Heart right ventricle (tissue), 16 donors: Measurements from ENCODE around the gene KIT. TPM values are rescaled to one million over a fixed set of nuclear protein-coding genes. Genes with fewer than 3 reads are reported as not detected.

Experiments
- ATAC-seq, 8 donors: fragments of 200-7000 bp; cut with Tn5 transposase; one replicate each; pipeline ENCODE4 v1.9.1; 2020; ENCODE audit warnings: mild to moderate bottlenecking in 8 of 8, moderate library complexity in 8 of 8, moderate number of reproducible peaks in 1 of 8
- DNase-seq, 2 donors: peaks; one replicate each; pipeline ENCODE4 v3.0.0-alpha.2; 2020
- H3K27ac ChIP-seq, 10 donors: fragments of 200-600 bp; sonication (generic) in 2 of 10; one replicate each; pipeline versions ENCODE4 v1.5.0 to v1.8.0; 2020 to 2022; ENCODE audit warnings: mild to moderate bottlenecking in 3 of 10
- H3K27me3 ChIP-seq, 7 donors: fragments of 200-600 bp; one replicate each; pipeline ENCODE4 v1.8.0; 2021 to 2022; ENCODE audit warnings: mild to moderate bottlenecking in 2 of 7
- H3K36me3 ChIP-seq, 9 donors: fragments of 200-600 bp; sonication (generic) in 1 of 9; one replicate each; pipeline versions ENCODE4 v1.5.0 to v1.8.0; 2020 to 2022; ENCODE audit warnings: mild to moderate bottlenecking in 2 of 9
- H3K4me1 ChIP-seq, 9 donors: fragments of 200-600 bp; sonication (generic) in 1 of 9; one replicate each; pipeline versions ENCODE4 v1.5.0 to v1.8.0; 2020 to 2022; ENCODE audit warnings: mild to moderate bottlenecking in 4 of 9
- H3K4me3 ChIP-seq, 10 donors: fragments of 200-600 bp; sonication (generic) in 2 of 10; one replicate each; pipeline versions ENCODE4 v1.5.0 to v1.8.0; 2020 to 2022; ENCODE audit warnings: mild to moderate bottlenecking in 7 of 10, moderate library complexity in 2 of 10
- H3K9me3 ChIP-seq, 11 donors: fragments of 200-600 bp in 10 of 11; sonication (generic) in 2 of 11; one replicate each; pipeline versions ENCODE4 v1.5.0 to v1.8.0; 2013 to 2022; ENCODE audit warnings: mild to moderate bottlenecking in 2 of 11, control low read depth in 1 of 11, moderate library complexity in 1 of 11
- WGBS, 2 donors: extraction: QIAGEN DNeasy Blood & Tissue Kit; methylation state at CpG; one replicate each; pipeline ENCODE4 v1.1.7; 2013; ENCODE audit warnings: inconsistent platforms in 1 of 2; 5-methylcytosine and 5-hydroxymethylcytosine counted together
- intact Hi-C, 10 donors: fragments of 100-400 bp; cut with DNase I; formaldehyde crosslinking; loops; one replicate each; pipeline versions ENCODE4 v1.11.1 to v1.14.2; 2022
- polyA plus RNA-seq, 2 donors: library from polyadenylated mRNA; stranded (reverse); fragments of 200-250 nt; gene quantifications; one replicate each; pipeline ENCODE4 v1.2.3, GENCODE V29; 2013
- total RNA-seq, 10 donors: library from RNA; stranded (reverse); fragmentation: NEBNext Ultra II Directional in 3 of 10; extraction: Animal tissue kit (Norgen Biotek cat#: 25700) in 3 of 10; gene quantifications; one replicate each; pipeline versions ENCODE4 v1.2.1 to v1.2.4, GENCODE V29; 2021 to 2023
- TF ChIP-seq, protein P1 (sequence below), 9 donors: fragments of 200-600 bp; sonication (generic) in 2 of 9; IDR thresholded peaks; one replicate each; pipeline versions ENCODE4 v1.5.0 to v1.8.0; 2021 to 2022; ENCODE audit warnings: antibody characterized with exemption in 9 of 9, mild to moderate bottlenecking in 5 of 9, moderate library complexity in 1 of 9
- donor health status: Arrhythmogenic right ventricular cardiomyopathy.
- donor health status: ischemic (EF 13 %, LVEDD 7.1; RV severe dilation, severe dysfunction).
- donor health status: healthy with polysubstance abuse.
- donor health status: DM: no; HTN: yes; CAD: no.
- donor health status: DM: no; HTN: no; CAD: no.
- donor health status: ischemic (EF 25% LVEDD 6.9; RV normal size, moderate dysfunction).
- donor health status: ischemic (EF 25% LVEDD 5.7; RV mildly dilated, moderate dysfunction).
- donor health status: healthy.
- donor health status: DM: yes; HTN: yes; CAD: no.
- donor health status: Ischemic cardiomyopathy.
- donor health status: ischemic (EF 35%, LVEDD 5.7; RV mildly dilated, moderate dysfunction).
- donor health status: nonischemic (EF 11% LVEDD 7.7; RV severe dilation, severe dysfunction).
- donor health status: DM: yes; HTN: yes; CAD: no.
- donor health status: PGD.
- donor health status: ischemic (EF 29% LVEDD 5.4; RV normal size, mild dysfunction).
- donor health status: nonischemic (EF 23%, LVEDD 6.1; RV moderate dilation, normal function).

KIT gene
- total and polyA plus RNA-seq, 12 donors = 0.07 to 6.8 (median 2.1) TPM

DNA sequence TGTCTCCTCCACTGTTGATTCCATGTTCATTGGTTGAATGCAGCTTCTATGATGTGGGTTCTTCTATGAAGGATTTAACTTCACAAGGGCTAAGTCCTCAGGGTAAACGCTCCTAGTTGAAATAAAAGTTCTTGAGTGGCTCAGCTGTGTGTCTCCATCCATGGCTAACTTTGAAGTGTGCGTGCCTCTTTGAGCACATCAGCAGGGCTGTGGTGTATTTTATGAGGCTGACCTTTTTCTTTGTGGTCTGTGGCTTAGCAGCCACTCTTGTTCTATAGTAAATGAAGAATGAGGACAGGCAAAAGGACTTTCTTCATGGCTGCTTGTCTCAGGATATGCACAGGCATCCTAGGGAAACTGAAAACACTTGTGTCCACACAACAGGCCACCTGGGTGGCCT is 88.5 kb downstream of the KIT start:
- peaks cover 0 to 5% (median 0%) of the 10 kb centered on the region in 9 donors for H3K4me1 ChIP-seq
- ATAC-seq = no peak
- H3K27ac ChIP-seq = no peak overlapping the region
- 85 to 96% methylated on average over 2 of the region's 2 CpGs for WGBS, 2 donors
- no peak for DNase-seq
- no peak overlapping the region for H3K4me3 ChIP-seq
- no peaks in the 10 kb centered on the region for H3K27me3 ChIP-seq
- TF ChIP-seq, protein P1, sequence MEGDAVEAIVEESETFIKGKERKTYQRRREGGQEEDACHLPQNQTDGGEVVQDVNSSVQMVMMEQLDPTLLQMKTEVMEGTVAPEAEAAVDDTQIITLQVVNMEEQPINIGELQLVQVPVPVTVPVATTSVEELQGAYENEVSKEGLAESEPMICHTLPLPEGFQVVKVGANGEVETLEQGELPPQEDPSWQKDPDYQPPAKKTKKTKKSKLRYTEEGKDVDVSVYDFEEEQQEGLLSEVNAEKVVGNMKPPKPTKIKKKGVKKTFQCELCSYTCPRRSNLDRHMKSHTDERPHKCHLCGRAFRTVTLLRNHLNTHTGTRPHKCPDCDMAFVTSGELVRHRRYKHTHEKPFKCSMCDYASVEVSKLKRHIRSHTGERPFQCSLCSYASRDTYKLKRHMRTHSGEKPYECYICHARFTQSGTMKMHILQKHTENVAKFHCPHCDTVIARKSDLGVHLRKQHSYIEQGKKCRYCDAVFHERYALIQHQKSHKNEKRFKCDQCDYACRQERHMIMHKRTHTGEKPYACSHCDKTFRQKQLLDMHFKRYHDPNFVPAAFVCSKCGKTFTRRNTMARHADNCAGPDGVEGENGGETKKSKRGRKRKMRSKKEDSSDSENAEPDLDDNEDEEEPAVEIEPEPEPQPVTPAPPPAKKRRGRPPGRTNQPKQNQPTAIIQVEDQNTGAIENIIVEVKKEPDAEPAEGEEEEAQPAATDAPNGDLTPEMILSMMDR (IDR thresholded peaks at IDR 0.05) = no peak
- peaks cover 0 to 20% (median 3%) of the 10 kb centered on the region in 11 donors for H3K9me3 ChIP-seq
- intact Hi-C loops = no loop called here
- H3K36me3 ChIP-seq = no peaks in the 10 kb centered on the region

DNA sequence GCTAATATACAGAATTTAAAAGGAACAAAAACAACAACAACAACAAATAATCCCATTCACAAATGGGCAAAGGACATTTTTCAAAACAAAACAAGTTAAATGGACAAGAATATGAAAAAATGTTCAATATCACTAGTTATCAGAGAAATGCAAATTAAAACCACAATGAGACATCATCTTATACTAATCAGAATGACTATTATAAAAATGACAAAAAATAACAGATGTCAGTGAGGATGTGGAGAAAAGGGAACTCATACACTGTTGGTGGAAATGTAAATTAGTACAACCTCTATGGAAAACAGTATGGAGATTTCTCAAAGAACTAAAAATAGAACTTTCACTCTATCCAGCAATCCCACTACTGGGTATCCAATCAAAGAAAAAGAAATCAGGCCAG is 92.6 kb downstream of the KIT start:
- Histone ChIP-seq H3K27ac (no peak overlapping the region), H3K4me3 (no peak overlapping the region), H3K9me3 (peaks cover 0 to 10% (median 0%) of the 10 kb centered on the region in 11 donors), H3K36me3 (no peaks in the 10 kb centered on the region), H3K27me3 (no peaks in the 10 kb centered on the region), H3K4me1 (no peaks in the 10 kb centered on the region)
- ATAC-seq (no peak), DNase-seq (no peak)
- TF ChIP-seq, protein P1 (IDR thresholded peaks at IDR 0.05) = no peak
- intact Hi-C loops = no loop called here

DNA sequence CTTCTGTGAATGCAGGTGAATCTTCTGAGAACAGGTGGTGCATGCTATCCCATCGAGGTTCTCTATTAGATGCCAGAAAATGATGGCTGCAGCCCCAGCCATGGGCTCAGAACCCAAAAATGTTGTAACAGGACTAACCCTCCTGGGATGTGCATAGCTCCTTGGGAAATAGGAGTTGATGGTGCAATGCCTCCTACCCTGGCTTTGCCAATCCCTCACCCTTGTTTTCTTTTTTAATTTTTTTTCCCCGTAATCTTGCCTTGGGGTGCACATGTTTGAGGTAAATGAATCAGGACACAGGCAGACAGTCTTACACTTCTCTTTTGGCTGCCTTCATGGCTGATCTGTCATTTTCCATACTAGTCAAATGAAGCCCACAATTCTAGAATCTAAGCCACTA is 96.6 kb downstream of the KIT start:
- intact Hi-C loops = no loop called here
- WGBS, 2 donors = 92 to 94% methylated on average over 2 of the region's 2 CpGs
- H3K4me1 ChIP-seq = no peaks in the 10 kb centered on the region
- TF ChIP-seq, protein P1 (IDR thresholded peaks at IDR 0.05) = no peak
- H3K27me3 ChIP-seq = no peaks in the 10 kb centered on the region
- H3K4me3 ChIP-seq = no peak overlapping the region
- no peaks in the 10 kb centered on the region for H3K36me3 ChIP-seq
- DNase-seq = no peak
- no peak for ATAC-seq
- no peak overlapping the region for H3K27ac ChIP-seq
- peaks cover 0 to 7% (median 0%) of the 10 kb centered on the region in 11 donors for H3K9me3 ChIP-seq

DNA sequence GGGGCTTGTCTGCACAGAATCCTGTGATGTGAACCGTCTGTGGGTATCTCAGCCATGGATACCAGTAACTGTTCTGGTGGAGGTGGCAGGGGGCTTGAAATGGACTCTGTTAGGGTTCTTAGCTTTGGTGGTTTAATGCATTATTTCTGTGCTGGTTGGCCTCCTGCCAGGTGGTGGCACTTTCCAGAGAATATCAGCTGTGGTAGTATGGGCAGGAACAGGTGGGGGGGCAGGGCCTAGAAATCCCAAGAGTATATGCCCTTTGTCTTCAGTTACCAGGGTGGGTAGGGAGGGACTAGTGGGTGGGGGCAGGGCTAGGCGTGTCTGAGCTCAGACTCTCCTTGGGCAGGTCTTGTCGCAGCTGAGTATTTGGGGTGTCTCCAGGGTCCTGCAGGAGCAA is 106.7 kb downstream of the KIT start:
- Histone ChIP-seq H3K36me3 (no peaks in the 10 kb centered on the region), H3K27me3 (no peaks in the 10 kb centered on the region), H3K4me1 (no peaks in the 10 kb centered on the region), H3K9me3 (peaks cover 0 to 38% (median 8%) of the 10 kb centered on the region in 11 donors), H3K4me3 (no peak overlapping the region), H3K27ac (no peak overlapping the region)
- ATAC-seq (no peak), DNase-seq (no peak)
- TF ChIP-seq, protein P1 (IDR thresholded peaks at IDR 0.05) = no peak
- intact Hi-C loops = no loop called here
- 95 to 97% methylated on average over 3 of the region's 3 CpGs for WGBS, 2 donors

DNA sequence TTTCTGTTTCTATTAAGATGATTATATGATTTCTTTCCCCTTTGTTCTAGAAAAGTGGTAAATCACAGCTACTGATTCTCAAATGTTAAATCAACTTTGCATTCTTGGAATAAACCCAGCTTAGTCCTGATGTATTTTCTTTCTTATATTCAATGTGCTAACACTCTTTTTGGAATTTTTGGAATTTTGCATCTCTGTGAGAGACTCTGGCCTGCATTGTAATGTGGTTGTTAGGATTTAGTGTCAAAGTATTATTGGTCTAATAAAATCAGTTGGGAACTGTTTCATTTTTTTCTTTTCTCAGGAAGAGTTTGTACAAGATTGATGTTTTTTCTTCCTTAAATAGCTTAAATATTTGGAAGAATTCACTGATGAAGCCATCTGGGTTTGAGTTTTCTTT is 109.6 kb downstream of the KIT start:
- H3K4me1 ChIP-seq = no peaks in the 10 kb centered on the region

More for the DNA sequence above, 109.6 kb downstream of the KIT start:
- Histone ChIP-seq H3K27ac (no peak overlapping the region), H3K4me3 (no peak overlapping the region), H3K9me3 (peaks cover 0 to 16% (median 4%) of the 10 kb centered on the region in 11 donors), H3K36me3 (no peaks in the 10 kb centered on the region), H3K27me3 (no peaks in the 10 kb centered on the region)
- intact Hi-C loops = no loop called here
- DNase-seq (no peak), ATAC-seq (no peak)
- TF ChIP-seq, protein P1 (IDR thresholded peaks at IDR 0.05) = no peak
